IPS DF 19.7 (cell line): ENCODE data around the gene STK32B.

Source experiments
- DNase-seq: peaks from one replicate; pipeline ENCODE4 v3.0.0-alpha.2; 2013; ENCODE audit warnings: low read depth, low spot score

STK32B gene

DNA sequence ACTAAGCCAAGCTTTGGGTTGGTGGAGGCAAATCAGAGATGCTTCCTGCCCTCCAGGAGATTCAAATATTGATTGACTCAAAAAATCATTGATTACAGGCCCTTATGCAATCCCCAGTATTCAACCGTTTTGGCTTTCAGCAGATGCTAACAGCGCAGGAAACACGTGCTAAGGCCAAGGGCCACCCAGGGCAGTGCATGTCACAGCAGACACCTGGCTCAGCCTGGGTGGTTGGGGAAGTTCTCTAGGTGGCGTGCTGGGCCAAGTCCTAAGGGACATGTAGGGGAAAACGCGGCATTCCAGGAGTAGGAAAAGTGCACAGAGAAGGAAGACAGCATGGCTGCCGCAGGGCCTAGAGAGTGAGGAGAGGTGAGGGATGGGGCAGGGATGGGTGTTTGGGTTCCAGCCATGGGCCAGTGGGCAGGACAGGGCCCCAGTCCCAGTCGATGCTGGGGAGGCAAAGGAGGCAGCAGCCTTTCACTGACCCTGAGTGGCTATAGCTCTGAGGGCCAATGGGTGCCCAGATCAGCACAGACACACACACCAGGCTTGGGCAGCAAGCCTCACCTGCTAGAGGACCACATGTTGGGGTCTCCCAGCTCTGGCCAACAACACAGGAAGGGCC is 418.0 kb downstream of the STK32B start:
- no peak for DNase-seq

DNA sequence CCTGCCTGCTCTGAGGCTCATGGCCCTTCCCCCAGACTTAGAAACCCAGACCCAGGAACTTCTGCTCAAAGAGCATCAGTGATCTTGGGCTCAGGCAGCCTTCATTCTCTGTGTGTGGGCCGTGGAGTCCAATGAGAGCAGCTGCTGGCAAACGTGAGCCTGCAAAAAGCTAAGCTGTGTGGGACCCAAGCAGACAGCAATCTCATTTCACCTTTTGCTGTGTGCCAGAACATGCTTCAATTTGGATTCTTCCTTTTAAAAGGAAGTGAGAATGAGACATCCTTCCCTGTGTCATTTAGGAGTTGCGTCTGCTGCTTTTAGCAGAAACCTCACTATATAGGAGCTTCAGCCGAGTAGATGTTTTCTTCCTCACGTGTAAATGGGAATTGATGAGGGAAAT is 418.6 kb downstream of the STK32B start:
- DNase-seq = no peak

GRCh38 chr4:5470318-5471198 is 419.3 kb downstream of the STK32B start:
- no peak for DNase-seq

DNA sequence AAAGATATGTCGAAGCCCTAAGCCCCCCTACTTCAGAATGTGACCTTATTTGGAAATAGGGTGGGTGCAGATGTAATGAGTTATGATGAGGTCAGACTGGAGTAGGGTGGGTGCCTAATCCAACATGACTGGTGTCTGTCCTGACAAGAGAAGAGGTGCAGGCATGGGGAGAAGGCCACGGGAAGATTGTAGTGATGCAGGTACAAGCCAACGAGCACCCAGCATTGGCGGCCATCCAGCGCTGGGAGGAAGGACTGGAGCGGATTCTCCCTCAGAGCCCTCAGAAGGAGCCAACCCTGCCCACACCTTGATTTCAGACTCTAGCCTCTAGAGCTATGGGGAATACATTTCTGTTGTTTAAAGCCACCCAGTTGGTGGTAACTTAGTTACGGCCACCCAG is 419.9 kb downstream of the STK32B start:
- no peak for DNase-seq

GRCh38 chr4:5471691-5472090 is 420.4 kb downstream of the STK32B start:
- no peak for DNase-seq

GRCh38 chr4:5472160-5472591 is 420.9 kb downstream of the STK32B start:
- no peak for DNase-seq

- no peak for DNase-seq
These were observed 421.8 kb downstream of the STK32B start for GRCh38 chr4:5473125-5473524.

DNA sequence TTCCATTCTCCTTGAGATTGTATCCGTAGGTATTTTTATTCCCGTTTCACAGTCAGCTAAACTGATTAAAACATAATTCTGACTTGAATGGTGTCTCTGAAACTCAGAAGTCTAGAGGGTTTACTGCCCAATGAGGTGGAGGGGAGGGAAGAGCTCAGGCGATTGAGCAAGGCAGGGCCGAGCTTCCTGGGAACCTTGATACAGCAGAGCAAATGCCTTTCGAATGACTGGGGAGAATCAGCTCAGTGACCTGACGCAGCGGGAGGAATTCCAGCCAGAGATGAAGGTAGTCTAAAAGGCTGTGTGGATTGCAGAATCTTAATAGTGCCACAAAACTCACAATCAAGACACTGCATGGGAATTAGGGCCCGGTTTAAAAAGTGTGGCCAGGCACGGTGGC is 423.5 kb downstream of the STK32B start:
- no peak for DNase-seq

DNA sequence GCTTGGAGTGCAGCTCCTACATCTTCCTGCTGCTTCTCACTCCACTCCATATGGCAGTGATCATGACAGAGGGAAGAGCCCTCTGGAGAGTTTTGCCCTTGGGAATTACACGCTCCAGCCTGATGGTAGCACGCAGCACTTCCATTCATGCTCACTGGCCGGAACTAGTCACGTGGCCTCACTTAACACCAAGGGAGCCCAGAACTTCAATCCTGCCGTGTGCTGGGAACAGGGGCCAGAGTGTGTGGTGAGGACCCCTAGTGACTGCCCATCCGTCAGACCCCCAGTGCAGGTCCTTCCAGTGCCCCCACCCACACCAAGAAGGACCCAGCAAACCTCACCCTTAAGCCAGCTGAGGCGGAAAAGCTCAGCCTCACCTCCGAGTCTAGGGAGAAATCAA is 426.3 kb downstream of the STK32B start:
- no peak for DNase-seq

DNA sequence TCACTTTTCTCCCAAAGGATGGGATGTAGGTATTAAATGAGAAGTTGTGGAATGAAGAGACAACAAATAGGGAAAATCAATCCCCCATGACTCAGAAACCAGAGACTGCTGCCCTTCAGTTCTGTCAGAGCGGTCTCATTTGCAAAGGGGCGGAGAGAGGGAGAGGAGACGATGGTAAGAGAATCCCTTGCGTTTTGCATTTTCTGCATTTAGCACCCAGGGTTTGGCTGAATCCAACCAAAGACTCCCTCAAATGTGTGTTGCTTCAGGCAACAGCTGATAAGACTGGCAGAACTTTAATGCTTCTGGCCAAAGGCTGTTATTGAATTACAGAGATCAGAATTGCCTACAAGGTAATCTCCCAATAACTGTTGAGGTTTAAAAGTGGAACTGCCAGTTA is 426.9 kb downstream of the STK32B start:
- DNase-seq = no peak

DNA sequence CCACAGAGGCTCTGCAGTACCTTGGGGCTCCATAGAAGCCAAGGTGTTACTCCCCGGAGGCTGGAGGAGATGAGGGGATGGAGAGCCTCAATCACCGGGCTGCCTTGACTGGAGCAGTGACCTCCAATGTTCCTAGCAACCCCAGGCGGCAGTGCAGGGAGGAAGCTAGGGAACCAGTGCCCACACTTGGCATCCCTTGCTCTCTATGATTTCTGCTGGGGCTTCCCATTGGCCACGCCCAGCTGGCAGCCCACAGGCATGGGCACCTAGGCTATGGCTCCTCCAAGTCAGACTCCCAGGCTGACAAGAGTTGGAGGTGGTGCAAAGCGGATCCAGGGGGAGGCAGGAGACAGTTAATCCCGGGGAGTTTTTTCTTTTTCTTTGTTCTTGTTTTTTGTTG is 427.4 kb downstream of the STK32B start:
- DNase-seq = no peak

- DNase-seq = no peak
These were observed 428.3 kb downstream of the STK32B start for GRCh38 chr4:5479518-5480060.

DNA sequence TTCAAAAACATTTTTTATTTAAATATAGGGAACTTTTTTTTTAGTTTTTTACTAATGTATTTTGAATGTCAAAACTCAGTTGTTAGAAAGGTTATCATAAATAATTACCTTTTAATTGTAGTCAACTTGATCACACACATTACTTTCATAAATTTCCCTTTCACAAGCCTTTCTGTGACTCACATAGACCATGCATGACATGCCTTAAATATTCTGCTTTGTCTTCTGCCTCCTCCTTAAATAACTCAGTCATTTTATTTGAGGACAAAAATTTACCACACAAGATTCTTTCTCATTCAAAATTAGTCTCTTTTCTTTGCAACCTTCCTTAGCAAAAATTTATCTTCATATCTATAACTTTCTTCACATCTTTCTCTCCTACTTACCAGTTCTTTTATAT is 437.1 kb downstream of the STK32B start:
- no peak for DNase-seq

DNA sequence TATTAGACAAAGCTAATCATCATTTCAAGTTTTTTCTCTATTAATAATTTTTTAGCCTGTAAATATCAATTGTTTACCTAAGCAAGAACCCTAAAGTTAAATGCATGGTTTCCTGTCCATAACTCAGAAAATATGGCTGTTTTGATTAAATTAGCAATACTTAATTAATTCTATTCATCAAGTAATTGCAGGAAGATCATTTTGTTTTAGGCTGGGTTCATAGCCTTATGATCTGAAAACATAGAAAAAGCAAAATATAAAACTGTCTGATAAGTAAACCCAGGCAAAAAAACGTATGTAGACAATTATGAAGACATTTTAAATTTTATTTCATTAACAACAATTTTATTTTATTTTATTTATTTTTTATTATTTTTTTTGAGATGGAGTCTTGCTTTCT is 438.0 kb downstream of the STK32B start:
- DNase-seq = no peak

DNA sequence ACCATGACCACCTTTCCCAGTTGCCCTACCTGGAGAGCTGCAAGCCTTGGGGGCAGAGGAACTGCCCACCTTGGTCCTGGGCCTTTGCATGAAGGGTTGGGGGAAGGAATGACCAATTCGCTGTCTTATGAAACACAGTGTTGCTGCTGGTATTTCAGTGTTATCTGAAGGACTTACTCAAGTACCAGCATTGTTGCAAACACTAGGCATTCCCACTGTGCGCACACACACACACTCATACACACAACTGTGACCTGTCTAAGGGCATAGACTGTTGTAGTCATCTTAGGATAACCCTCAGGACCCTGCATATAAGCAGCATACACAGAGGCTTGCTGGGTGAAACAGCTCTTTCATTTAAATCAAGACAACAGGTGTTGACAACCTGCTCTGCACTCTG is 446.2 kb downstream of the STK32B start:
- DNase-seq = no peak

DNA sequence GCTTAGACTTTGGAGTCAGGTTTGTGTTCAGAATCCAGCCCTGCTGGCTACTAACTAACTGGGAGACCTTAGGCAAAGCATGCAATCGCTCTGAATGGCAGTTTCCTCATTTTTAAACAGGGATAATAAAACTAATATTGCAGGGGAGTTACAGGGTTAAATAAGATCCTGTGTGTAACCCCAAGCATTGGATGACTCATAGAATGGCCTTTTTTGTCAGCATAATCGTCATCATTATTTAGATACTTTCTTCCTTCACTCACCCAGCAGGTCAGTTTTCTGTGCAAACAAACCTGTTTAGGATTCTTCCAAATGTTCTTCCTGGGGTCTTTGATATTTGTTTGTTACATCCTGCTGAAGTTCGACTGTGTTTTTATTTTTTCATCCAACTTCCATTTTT is 448.9 kb downstream of the STK32B start:
- DNase-seq = no peak

DNA sequence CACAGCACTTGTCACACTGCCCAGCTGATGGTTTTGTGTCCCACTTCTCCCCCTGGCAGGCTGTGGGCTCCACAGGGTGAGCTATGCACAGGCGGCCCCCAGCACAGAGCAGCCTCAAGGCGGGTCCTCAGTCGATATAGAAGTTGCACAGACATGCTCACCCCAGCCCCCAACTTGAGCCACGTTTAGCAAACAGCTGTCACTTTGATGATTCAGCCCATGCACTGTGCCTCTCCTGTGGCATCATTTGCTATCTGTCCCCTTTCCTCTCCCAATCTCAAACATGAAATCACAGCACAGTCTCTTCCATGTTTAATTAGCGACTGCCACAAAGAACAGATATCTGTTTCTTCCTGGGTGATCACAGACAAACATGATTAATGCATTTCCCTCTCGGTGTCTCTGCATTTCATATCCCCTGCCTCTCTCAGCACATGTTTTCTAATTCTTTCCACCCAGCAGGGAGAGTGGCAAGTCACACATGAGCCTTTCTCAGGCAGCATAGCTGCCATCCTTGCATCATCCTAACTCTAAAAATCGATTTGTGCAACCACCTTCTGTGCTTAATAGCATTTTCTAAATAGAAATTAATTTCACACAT is 452.2 kb downstream of the STK32B start:
- DNase-seq = no peak

DNA sequence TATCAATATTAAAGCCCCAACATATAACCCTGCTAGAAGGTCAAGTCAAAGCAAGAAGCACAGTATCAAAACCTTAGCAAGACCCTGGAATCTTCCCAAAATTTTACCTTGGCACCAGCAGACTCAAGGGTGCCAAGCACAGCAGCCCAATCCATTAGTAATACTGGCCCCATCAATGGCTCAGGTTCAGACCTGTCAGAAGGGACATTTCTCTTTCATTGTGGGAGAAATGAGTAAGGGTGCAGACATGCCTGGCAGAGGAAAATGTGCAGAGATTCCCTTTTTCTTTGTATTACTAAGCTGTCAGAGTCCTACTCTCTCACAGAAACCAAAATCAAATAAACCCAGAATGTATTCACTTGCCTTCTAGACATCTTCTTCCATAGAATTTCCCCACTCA is 453.2 kb downstream of the STK32B start:
- DNase-seq = no peak

DNA sequence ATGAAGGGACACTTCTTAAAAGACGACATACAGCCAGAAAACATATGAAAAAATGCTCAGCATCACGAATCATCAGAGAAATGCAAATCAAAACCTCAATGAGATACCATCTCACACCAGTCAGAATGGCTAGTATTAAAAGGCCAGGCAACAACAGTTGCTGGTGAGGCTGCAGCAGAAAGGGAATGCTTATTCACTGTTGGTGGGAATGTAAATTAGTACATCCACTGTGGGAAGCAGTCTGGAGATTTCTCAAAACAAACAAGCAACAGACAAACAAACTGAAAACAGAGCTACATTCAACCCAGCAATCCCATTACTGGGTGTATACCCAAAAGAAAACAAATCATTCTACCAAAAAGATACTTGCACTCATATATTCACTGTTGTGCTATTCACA is 459.2 kb downstream of the STK32B start:
- no peak for DNase-seq

GRCh38 chr4:5511791-5512190 is 460.5 kb downstream of the STK32B start:
- DNase-seq = no peak

GRCh38 chr4:5515646-5516045 is 464.4 kb downstream of the STK32B start:
- no peak for DNase-seq

DNA sequence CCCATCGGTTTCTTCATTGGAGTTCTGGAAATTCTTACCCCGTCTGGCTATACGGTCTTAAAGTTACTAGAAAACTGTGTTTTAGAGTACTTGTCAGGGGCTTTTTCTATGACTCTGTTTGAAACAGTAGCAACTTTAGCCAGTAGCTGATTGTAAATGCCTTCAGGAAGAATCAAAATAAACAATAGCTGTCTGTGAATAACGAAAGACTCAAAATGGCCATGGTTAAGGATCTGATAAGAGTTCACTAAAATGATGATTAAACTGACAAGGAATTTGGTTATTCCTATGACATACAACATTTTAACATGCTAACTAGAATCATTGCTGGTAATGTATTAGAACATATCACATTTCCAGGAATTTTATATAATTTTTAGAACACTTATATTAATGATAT is 466.1 kb downstream of the STK32B start:
- DNase-seq = no peak
